Erythroblast (primary cell): Measurements from ENCODE around the gene WDR19.

Experiments used
- DNase-seq, 2 experiments: peaks; one replicate each; lab custom pipeline; 2025; lab: John Stamatoyannopoulos, UW
- GATA1 ChIP-seq: IDR thresholded peaks from 2 replicates; pipeline ENCODE4 v1.6.1; 2011; ENCODE audit warnings: low read depth, mild to moderate bottlenecking, control low read depth, low read length, moderate library complexity
- POLR2A ChIP-seq: IDR thresholded peaks from 2 replicates; pipeline ENCODE4 v1.6.1; 2011; ENCODE audit warnings: mild to moderate bottlenecking, low read length

WDR19 gene

GRCh38 chr4:39201963-39202362, 19.6 kb downstream of the WDR19 start:
- no peak for TF ChIP-seq GATA1
- TF ChIP-seq POLR2A = no peak
- no peak for DNase-seq

GRCh38 chr4:39204543-39204942, 22.2 kb downstream of the WDR19 start:
- DNase-seq = no peak
- TF ChIP-seq POLR2A (no peak), GATA1 (no peak)

- no peak for TF ChIP-seq POLR2A
- TF ChIP-seq GATA1 = no peak
- DNase-seq = peak; percentile 3 to 42
Observed at GRCh38 chr4:39205000-39205399, 22.7 kb downstream of the WDR19 start.

- DNase-seq = no peak
- TF ChIP-seq POLR2A = no peak
- TF ChIP-seq GATA1 = no peak
Observed at GRCh38 chr4:39205476-39205875, 23.1 kb downstream of the WDR19 start.

DNA sequence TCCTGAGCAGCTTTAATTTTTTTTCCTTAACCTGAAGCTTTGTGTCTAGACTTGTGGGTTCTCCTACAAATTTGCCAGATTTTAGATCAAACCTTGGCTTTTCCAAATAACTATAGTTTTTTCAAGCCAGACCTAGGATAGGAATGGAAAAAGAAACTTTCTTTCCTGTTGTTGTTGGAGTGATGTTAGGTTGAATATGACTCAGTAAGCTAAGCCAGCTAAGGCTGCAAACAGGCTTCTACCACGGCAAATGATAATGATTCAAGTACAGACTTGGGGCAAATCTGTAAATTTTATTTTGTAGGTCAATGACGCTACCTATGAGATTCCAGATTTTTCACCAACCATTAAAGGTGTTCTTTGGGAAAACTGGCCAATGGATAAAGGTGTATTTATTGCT, 45.6 kb downstream of the WDR19 start:
- TF ChIP-seq POLR2A (no peak), GATA1 (no peak)
- DNase-seq = no peak

DNA sequence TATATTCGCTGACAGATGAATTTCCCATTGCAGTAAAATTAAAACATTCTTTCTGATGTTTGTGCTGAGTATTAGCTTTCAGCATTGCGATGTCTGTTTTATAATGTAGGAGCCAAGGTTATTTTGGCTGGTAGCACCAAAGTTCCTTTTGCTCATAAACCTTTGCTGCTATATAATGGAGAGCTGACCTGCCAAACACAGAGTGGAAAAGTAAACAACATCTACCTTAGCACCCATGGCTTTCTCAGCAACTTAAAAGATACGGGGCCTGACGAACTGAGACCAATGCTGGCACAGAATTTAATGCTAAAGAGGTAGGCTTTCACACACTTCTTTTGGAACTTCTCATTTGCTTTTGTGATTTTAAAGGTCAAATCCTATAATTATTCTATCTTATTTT, 46.0 kb downstream of the WDR19 start:
- DNase-seq = no peak
- TF ChIP-seq GATA1 (no peak), POLR2A (no peak)

- DNase-seq = no peak
- TF ChIP-seq GATA1 = no peak
- no peak for TF ChIP-seq POLR2A
Observed at GRCh38 chr4:39230462-39230861, 48.1 kb downstream of the WDR19 start.

DNA sequence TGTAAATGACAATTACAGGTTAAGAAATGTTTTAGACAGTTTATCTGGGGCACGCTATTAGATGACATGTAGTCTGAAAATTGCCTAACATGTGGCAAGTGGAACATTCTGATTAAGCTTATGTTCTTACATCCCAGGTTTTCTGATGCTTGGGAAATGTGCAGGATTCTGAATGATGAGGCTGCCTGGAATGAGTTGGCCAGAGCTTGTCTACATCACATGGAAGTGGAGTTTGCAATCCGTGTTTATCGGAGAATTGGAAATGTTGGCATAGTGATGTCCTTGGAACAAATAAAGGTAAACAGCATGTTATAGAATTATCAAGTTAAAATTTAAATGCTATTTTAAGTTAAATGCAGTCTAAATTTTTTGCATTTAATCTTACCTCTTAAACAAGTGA, 49.3 kb downstream of the WDR19 start:
- TF ChIP-seq GATA1 (no peak), POLR2A (no peak)
- no peak for DNase-seq

GRCh38 chr4:39232100-39232499, 49.8 kb downstream of the WDR19 start:
- TF ChIP-seq POLR2A (no peak), GATA1 (no peak)
- DNase-seq = no peak

DNA sequence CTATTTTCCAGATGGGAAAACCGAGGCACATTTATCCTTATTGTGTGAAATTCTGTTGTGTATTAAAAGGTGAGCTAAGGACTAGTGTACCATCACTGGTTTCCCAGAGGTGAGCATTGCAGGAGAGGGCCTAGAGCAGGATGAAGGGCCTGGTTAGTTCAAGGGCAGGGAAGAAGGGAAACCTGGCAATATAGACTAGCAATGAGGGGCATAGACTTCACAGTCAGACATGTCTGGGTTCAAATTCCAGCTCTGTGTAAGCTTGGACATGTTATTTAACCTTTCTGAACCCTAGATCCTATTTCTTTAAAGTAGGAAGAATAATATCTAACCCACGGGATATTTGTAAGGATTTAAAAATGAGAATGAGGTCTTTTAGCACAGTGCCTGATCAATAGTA, 50.8 kb downstream of the WDR19 start:
- TF ChIP-seq GATA1 (no peak), POLR2A (no peak)
- no peak for DNase-seq

- DNase-seq = no peak
- TF ChIP-seq POLR2A (no peak), GATA1 (no peak)
Observed at GRCh38 chr4:39233783-39234182, 51.5 kb downstream of the WDR19 start.

- no peak for DNase-seq
- no peak for TF ChIP-seq POLR2A
- no peak for TF ChIP-seq GATA1
Observed at GRCh38 chr4:39235021-39235420, 52.7 kb downstream of the WDR19 start.

DNA sequence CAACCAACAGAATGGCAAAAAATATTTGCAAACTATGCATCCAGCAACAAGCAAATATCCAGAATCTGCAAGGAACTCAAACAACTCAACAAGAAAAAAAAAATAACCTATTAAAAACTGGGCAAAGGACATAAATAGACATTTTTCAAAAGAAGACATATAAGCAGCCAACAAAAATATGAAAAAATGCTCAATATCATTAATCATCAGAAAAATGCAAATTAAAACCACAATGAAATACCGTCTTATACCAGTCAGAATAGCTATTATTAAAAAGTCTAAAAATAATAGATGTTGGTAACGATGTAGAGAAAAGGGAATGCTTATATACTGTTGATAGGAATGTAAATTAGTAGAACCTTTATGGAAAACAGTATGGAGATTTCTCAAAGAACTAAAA, 53.4 kb downstream of the WDR19 start:
- DNase-seq = no peak

GRCh38 chr4:39237179-39237578, 54.9 kb downstream of the WDR19 start:
- DNase-seq = no peak
- no peak for TF ChIP-seq POLR2A
- no peak for TF ChIP-seq GATA1

More for the DNA sequence above, 53.4 kb downstream of the WDR19 start:
- TF ChIP-seq GATA1 (no peak), POLR2A (no peak)

DNA sequence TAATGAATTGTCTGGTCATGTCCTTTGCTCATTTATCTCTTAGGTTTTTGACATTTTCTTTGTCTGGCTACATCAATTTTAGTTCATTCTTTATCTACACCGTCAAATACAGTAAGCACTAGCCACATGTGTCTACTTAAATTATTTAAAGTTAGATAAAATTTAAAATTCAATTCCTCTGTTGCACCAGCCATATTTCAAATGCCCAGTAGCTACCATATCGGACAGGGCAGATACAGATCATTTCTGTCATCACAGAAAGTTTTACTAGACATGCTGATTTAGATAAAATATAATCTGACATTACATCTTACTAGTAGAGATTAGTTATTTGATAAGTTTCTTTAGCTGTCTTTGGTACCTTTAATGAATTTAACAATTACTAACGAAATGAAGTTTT, 61.1 kb downstream of the WDR19 start:
- no peak for DNase-seq
- TF ChIP-seq GATA1 (no peak), POLR2A (no peak)
